T-helper 17 cell (primary cell): ENCODE measurements around the gene SNAPC2. TPM values are rescaled to one million over a fixed set of nuclear protein-coding genes. Genes with fewer than 3 reads are reported as not detected.

Experiments used
- ATAC-seq: fragments of 150-1000 bp; cut with Tn5 transposase; 2 replicates; pipeline ENCODE4 v1.10.0; 2021; ENCODE audit warnings: mild to moderate bottlenecking, moderate library complexity
- DNase-seq, 3 donors: peaks; one replicate each; pipeline versions ENCODE4 v3.0.0 to v3.0.0-alpha.2; 2020 to 2021
- H3K9me3 ChIP-seq: one replicate; pipeline ENCODE4 v1.7.0; 2013; ENCODE audit warnings: low read length, mild to moderate bottlenecking; ENCODE audit not compliant: control insufficient read depth, poor library complexity, severe bottlenecking
- H3K27ac Mint-ChIP-seq: one replicate; pipeline ENCODE4 v1.8.0; 2022; ENCODE audit warnings: mild to moderate bottlenecking, moderate library complexity, mixed read lengths
- H3K27me3 Mint-ChIP-seq: one replicate; pipeline ENCODE4 v1.8.0; 2022; ENCODE audit warnings: mixed read lengths
- H3K36me3 Mint-ChIP-seq: one replicate; pipeline ENCODE4 v1.8.0; 2022; ENCODE audit warnings: low read depth, mixed read lengths
- H3K4me1 Mint-ChIP-seq: one replicate; pipeline ENCODE4 v1.8.0; 2022; ENCODE audit warnings: mild to moderate bottlenecking, mixed read lengths
- H3K4me3 Mint-ChIP-seq: one replicate; pipeline ENCODE4 v1.8.0; 2022; ENCODE audit warnings: mild to moderate bottlenecking, moderate library complexity, mixed read lengths
- total RNA-seq, 4 donors: library from RNA in 2 of 4; stranded (reverse) in 2 of 4; gene quantifications; one replicate each; pipeline ENCODE4 v1.2.3 and lab custom pipeline; 2022 to 2026

SNAPC2 gene
- 10 to 100 TPM; 12.6 to 16.0 TPM for total RNA-seq
- 11.2 to 11.7 reads per million in 2 donors for total RNA-seq (lab: John Stamatoyannopoulos, UW)

DNA sequence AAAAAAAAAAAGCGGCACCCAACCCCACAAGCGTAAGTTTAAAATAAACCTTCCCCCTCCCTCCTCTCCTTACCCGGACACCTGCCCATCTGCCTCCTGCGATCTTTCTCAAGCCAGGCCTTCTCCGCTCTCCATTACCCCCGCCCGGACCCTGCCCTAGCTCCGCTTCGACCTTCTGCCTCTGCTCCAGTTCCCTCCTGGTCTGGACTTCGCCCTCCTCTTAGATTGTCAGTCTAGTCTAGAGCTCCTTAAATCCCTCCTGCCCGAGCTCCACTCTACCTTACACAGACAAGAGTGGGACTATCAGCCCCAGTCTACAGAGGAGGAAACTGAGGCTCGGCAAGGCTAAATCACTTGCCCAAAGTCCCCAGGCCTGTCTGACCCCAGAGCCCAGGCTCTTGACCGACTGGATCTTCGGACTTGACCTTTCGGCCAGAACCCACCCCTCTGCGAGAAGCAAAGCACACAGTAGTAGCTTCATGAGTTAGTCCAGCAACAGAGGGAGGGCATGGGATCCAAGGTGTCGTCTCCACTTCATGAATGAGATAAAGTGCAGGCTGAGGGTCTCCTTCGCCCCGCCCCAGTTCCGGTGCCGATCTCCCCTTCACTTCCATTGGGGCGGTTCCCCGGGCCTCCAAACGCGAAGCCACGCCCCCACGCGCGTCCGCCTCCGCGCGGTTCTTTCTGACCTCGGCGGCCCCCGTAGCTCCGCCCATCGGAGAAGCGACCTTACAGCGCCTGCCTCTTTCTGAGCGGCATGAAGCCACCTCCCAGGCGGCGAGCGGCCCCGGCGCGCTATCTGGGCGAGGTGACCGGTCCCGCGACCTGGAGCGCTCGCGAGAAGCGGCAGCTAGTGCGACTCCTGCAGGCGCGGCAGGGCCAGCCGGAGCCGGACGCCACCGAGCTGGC is at the start of gene SNAPC2:
Gene SNAPC2, plus strand, starts transcription at position 729 of the 909 bp plus-strand sequence. Its CDS starts 29 bp downstream, at position 758.
- H3K27ac Mint-ChIP-seq, result peak within 1 kb of the TSS; percentile 71
- H3K4me3 Mint-ChIP-seq, result peak within 1 kb of the TSS; percentile 95
- peak; percentile 71 for ATAC-seq
- H3K27me3 Mint-ChIP-seq, result peaks cover 10% of the 10 kb centered on the region
- peak; percentile 93 to 95 (median 94) for DNase-seq
- peaks cover 24% of the 10 kb centered on the region for H3K4me1 Mint-ChIP-seq
- peaks cover 2% of the 10 kb centered on the region for H3K36me3 Mint-ChIP-seq
- H3K9me3 ChIP-seq, result no peaks in the 10 kb centered on the region

GRCh38 chr19:7870571-7871436 is 49.3 kb upstream of the SNAPC2 start:
- no peaks in the 10 kb centered on the region for H3K36me3 Mint-ChIP-seq
- H3K9me3 ChIP-seq, result no peaks in the 10 kb centered on the region
- H3K4me1 Mint-ChIP-seq, result peaks cover 31% of the 10 kb centered on the region
- peak overlapping the region; percentile 73 for H3K4me3 Mint-ChIP-seq
- no peak overlapping the region for H3K27ac Mint-ChIP-seq
- H3K27me3 Mint-ChIP-seq, result peaks cover 19% of the 10 kb centered on the region
- DNase-seq (peak in 1 of 3 donors; percentile 53), ATAC-seq (no peak)

DNA sequence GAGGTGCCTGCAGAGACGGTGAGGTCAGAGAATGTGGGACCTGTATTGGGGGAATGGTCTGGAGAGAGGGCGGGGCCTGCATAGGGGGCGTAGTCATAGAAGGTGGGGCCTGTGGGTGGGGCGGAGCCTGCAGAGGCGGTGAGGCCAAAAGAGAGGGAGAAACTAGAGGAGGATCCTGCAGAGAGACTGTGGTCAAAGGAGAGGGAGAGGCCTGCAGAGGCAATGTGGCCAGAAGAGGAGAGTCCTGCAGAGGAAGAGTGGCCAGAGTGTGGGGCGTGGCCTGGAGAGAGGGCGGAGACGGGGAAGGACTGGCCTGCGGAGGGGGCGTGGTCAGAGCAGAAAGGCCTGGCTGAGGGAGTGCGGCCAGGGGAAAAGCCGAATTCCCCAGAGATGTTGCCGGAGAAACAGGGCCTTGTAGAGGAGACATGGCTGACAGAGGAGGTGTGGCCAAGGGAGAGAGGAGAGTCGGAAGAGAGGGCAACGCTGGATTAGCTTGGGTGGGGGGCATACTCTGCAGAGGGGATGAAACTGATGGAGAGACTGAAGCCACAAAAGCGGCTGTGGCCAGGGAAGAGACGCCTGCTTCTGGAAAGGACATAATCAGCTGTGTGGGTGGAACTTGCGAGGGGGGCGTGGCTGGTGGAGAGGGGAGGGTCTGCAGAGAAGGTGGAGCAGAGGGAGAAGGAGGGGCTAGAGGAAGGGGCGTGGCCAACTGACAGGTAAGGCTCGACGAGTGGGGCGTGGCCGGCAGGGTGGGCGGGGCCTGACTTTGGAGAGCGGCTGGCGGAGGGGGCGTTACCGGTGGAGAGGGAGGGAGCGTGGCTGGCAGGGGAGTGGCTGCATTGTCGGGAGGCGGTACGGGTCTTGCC is 48.5 kb upstream of the SNAPC2 start:
- H3K9me3 ChIP-seq, result no peaks in the 10 kb centered on the region
- Mint-ChIP-seq H3K27ac (no peak overlapping the region), H3K27me3 (peaks cover 19% of the 10 kb centered on the region), H3K4me3 (peak overlapping the region; percentile 72), H3K36me3 (no peaks in the 10 kb centered on the region), H3K4me1 (peaks cover 33% of the 10 kb centered on the region)
- ATAC-seq, result peak; percentile 22
- peak; percentile 79 to 85 (median 84) for DNase-seq

DNA sequence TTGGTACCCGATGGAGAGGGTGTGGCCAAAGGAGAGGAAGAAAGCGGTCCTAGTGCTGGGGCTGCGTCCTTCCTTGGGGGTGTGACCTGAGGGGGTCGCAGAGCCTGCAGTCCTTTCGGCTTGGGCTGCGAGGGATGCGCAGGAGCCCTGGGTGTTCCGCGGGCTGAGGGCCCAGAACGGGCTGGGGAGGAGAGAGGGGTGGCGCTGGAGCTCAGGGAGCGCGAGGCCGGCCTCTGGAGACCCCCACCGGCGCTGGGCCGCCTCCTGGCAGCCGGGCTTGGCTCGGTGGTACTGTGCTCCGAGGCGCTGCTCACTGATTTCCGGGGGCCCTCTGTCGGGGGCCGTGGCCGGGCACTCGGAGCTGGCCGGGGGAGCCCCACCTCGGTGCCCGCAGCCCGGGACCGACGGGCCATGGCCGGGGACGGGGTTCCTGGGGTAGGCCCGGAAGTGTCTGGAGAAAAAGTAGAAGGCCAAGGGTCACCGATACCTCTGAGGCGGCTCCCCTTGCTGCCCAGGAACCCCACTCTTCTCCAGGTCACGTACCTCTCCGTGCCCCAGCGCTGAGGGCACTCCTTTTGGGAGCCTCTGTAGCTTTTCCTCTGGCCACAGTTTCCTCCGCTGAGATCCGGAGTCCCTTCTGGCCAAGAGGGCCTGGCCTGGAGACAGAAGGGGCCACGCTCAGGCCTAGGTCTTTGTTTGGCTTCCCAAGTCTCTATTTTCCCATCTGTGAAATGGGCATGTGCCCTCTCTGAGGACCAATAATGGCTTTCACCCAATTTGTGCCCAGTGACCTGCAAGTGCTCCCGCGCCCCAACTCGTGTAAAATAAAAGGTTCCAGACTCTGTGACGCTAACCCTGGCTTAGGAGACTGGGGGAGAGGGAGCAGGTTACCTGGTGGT is 47.6 kb upstream of the SNAPC2 start:
- ATAC-seq (no peak), DNase-seq (no peak)
- Mint-ChIP-seq H3K4me3 (peak overlapping the region; percentile 72), H3K27ac (no peak overlapping the region), H3K4me1 (peaks cover 33% of the 10 kb centered on the region), H3K27me3 (peaks cover 19% of the 10 kb centered on the region), H3K36me3 (no peaks in the 10 kb centered on the region)
- H3K9me3 ChIP-seq, result no peaks in the 10 kb centered on the region

DNA sequence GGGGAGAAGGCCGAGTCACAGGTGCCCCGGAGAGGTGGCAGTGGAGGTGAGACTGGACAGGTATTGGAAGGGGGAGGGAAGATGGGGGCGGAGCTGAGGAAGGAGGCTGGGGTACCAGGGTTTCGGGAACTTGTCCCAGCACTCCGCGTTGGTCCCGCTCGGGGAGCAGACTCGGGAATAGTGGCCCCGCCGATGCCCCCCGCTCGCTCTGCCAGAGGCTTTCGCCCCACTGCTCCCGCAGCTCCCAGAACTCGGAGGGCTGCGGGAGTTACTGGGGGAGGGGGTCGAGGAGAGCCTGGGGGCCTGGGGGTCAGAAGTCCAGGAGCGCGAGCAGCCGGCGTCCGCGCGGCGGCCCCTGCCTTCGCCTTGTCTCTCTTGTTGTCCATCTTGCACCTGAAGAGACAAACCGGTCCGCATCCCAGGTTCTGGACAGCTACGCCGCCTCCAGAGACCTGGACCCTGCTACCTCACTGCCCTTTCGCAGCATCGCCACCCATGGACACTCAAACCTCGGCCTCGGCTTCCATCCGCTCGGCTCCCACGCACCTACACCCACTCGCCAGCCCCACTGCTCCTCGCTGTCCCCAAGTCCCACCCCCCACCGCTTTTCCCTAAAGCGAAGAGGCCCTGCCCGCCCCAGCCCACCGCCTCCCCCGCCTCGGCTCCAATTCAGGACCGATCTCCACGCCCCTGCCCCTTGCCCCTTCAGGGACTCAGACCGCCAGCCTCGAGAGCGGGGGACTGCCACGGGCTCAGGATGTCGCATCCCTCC is 46.6 kb upstream of the SNAPC2 start:
- H3K9me3 ChIP-seq, result no peaks in the 10 kb centered on the region
- Mint-ChIP-seq H3K27ac (no peak overlapping the region), H3K4me3 (peak overlapping the region; percentile 80), H3K27me3 (peaks cover 19% of the 10 kb centered on the region), H3K36me3 (no peaks in the 10 kb centered on the region), H3K4me1 (peaks cover 29% of the 10 kb centered on the region)
- no peak for ATAC-seq
- DNase-seq, result no peak

DNA sequence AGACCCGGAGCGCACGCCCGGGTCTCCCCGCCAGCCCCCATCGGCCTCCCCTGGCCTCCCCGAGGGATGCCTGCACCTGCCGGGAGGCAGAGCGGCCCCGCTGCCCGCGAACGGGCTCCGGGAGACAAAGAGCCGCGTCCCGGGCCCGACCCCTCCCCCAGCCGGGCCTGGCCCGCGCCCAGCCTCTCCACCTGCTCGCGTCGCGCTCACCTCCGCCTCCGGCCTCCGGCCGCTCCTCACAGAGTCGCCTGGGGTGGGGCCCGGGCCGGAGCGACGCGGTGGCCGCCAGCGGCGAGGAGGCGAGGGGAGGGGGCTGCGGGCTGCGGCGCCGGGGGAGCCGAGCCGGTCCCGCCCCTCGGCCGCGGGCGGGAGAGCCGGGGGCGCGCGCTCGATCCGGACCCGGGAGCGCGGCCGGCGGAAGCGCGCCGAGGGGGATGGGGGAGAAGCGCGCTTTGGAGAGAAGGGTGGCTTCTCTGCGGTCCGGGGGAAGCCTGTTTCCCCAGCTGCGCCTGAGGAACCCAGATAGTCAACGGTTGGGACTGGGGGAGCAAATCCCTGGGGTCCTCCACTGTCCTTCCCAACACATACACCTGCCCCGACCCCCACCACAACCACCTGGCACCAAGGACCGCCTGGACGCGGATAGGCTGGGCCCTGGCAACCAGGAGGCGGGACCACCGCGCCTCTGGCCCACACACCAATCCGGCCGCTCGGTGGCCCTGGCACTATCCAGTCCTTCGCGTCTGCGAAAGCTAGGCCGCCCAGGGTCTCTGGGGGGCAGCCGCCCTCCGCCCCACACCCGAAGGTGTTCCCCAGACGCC is 45.9 kb upstream of the SNAPC2 start, which contains the start of gene PRR36:
Gene PRR36, minus strand, starts transcription at position 315 of the 821 bp plus-strand sequence. CDS start 701 bp downstream, outside the sequence.
- Mint-ChIP-seq H3K4me3 (peak within 1 kb of the TSS; percentile 80), H3K27me3 (peaks cover 19% of the 10 kb centered on the region), H3K4me1 (peaks cover 25% of the 10 kb centered on the region), H3K27ac (no peak within 1 kb of the TSS), H3K36me3 (no peaks in the 10 kb centered on the region)
- DNase-seq, result no peak
- ATAC-seq, result no peak
- no peaks in the 10 kb centered on the region for H3K9me3 ChIP-seq

GRCh38 chr19:7874897-7875273 is 45.3 kb upstream of the SNAPC2 start:
- H3K4me3 Mint-ChIP-seq, result no peak overlapping the region

DNA sequence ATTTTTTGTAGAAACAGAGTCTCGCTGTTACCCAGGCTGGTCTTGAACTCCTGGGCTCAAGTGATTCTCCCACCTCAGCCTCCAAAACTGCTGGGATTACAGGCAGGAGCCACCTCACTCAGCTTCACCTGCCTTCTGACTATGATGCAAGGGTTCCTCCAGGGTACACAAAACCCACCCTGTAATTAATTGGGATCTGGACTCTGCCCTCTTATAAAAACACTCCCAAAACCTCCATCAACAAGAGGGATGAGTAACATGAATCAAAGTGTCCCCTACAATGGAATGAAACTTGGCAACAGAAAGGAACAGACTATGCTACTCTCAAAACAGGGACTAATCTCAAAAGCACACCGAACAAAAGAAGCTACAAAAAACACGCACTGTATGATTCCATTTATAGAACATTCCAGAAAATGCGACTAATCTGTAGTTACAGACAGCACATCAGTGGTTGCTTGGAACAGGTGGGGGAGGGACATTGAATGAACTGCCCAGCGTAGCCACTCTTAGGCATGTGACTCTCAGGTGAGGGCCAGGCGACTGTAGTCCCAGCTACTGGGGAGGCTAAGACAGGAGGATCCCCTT is 42.8 kb upstream of the SNAPC2 start:
- Mint-ChIP-seq H3K27me3 (peaks cover 10% of the 10 kb centered on the region), H3K4me3 (no peak overlapping the region), H3K36me3 (no peaks in the 10 kb centered on the region), H3K4me1 (peaks cover 6% of the 10 kb centered on the region), H3K27ac (no peak overlapping the region)
- no peaks in the 10 kb centered on the region for H3K9me3 ChIP-seq
- DNase-seq (no peak), ATAC-seq (no peak)

More at GRCh38 chr19:7874897-7875273, 45.3 kb upstream of the SNAPC2 start:
- no peak overlapping the region for H3K27ac Mint-ChIP-seq
- peaks cover 24% of the 10 kb centered on the region for H3K4me1 Mint-ChIP-seq
- H3K36me3 Mint-ChIP-seq, result no peaks in the 10 kb centered on the region
- no peak for DNase-seq
- H3K9me3 ChIP-seq, result no peaks in the 10 kb centered on the region
- H3K27me3 Mint-ChIP-seq, result peaks cover 19% of the 10 kb centered on the region
- no peak for ATAC-seq

GRCh38 chr19:7879111-7879807 is 40.9 kb upstream of the SNAPC2 start:
- Mint-ChIP-seq H3K27ac (no peak overlapping the region), H3K4me3 (no peak overlapping the region), H3K36me3 (no peaks in the 10 kb centered on the region), H3K4me1 (peaks cover 8% of the 10 kb centered on the region), H3K27me3 (peaks cover 5% of the 10 kb centered on the region)
- no peaks in the 10 kb centered on the region for H3K9me3 ChIP-seq
- DNase-seq (no peak), ATAC-seq (no peak)

GRCh38 chr19:7879836-7880235 is 40.3 kb upstream of the SNAPC2 start:
- Mint-ChIP-seq H3K27ac (no peak overlapping the region), H3K4me3 (no peak overlapping the region), H3K27me3 (peaks cover under 1% of the 10 kb centered on the region), H3K4me1 (peaks cover 5% of the 10 kb centered on the region), H3K36me3 (no peaks in the 10 kb centered on the region)
- ATAC-seq (no peak), DNase-seq (no peak)
- H3K9me3 ChIP-seq, result no peaks in the 10 kb centered on the region
